Right atrium auricular region (tissue), 2 donors: ENCODE measurements around the gene MN1. TPM values are rescaled to one million over a fixed set of nuclear protein-coding genes. Genes with fewer than 3 reads are reported as not detected.

ENCODE experiments used
- DNase-seq: peaks from one replicate; pipeline ENCODE4 v3.0.0-alpha.2; 2019; ENCODE audit warnings: low spot score
- H3K27ac ChIP-seq, 2 donors: fragments of 200-600 bp; sonication (generic); 1 replicate in 1 of 2; 2 replicates in 1 of 2; pipeline ENCODE4 v1.5.1; 2016 to 2019
- H3K27me3 ChIP-seq, 2 donors: fragments of 200-600 bp; sonication (generic); one replicate each; pipeline versions ENCODE4 v1.5.1 to v1.6.0; 2017 to 2019
- H3K36me3 ChIP-seq: fragments of 200-600 bp; sonication (generic); one replicate; pipeline ENCODE4 v1.5.1; 2016
- H3K4me1 ChIP-seq, 2 donors: fragments of 200-600 bp; sonication (generic); one replicate each; pipeline versions ENCODE4 v1.5.1 to v1.6.0; 2017 to 2019
- H3K4me3 ChIP-seq, 2 donors: fragments of 200-600 bp; sonication (generic); 1 replicate in 1 of 2; 2 replicates in 1 of 2; pipeline ENCODE4 v1.5.1; 2017 to 2019; ENCODE audit warnings: mild to moderate bottlenecking in 1 of 2, moderate library complexity in 1 of 2
- H3K9me3 ChIP-seq, 2 donors: fragments of 200-600 bp; sonication (generic); one replicate each; pipeline ENCODE4 v1.5.1; 2019
- total RNA-seq, 2 donors: library from RNA; depleted of rRNA; stranded (reverse); fragments of >200 nt; gene quantifications; one replicate each; pipeline ENCODE4 v1.1.0, GENCODE V29; 2016
- TF ChIP-seq, protein P1 (sequence below), 2 donors: fragments of 200-600 bp; sonication (generic); IDR thresholded peaks; one replicate each; pipeline ENCODE4 v1.5.1; 2019; ENCODE audit warnings: antibody characterized with exemption in 2 of 2

Gene MN1
- total RNA-seq, 2 donors from 2014 or later, result 13.0 to 14.3 TPM

DNA sequence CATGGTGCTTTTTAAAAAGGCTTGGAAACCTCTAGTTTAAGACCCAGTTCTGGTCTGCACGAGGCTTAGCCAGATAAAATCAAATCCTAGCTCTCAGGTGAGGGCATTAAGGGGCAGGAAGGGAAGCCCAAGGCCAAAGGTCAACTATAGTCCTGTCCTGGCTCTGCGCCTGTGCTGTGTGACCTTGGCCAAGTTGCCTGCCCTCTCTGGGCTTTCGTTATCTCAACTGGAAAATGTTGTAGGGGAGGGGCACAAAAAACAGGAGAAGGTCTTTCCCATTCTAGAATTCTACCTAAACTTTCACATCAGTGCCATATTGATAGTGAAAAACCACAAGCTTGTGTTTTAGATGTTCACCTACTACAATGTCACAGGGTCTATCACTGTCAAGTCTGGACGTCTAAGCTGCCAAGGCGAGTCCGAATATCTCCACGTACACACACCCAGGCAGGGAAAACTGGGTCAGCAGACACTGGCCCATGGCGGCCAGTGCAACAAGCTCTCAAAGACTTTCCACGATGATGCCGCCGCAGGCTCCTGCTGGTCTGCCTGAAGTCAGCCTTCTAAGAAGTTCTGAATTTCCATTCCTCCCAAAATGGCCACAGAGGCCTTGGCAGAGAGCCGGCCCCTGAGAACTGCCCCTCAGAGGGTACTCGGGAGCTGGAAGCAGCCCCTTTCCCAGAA is 18.0 kb downstream of the MN1 start:
- no peaks in the 10 kb centered on the region for H3K27me3 ChIP-seq
- TF ChIP-seq, protein P1, sequence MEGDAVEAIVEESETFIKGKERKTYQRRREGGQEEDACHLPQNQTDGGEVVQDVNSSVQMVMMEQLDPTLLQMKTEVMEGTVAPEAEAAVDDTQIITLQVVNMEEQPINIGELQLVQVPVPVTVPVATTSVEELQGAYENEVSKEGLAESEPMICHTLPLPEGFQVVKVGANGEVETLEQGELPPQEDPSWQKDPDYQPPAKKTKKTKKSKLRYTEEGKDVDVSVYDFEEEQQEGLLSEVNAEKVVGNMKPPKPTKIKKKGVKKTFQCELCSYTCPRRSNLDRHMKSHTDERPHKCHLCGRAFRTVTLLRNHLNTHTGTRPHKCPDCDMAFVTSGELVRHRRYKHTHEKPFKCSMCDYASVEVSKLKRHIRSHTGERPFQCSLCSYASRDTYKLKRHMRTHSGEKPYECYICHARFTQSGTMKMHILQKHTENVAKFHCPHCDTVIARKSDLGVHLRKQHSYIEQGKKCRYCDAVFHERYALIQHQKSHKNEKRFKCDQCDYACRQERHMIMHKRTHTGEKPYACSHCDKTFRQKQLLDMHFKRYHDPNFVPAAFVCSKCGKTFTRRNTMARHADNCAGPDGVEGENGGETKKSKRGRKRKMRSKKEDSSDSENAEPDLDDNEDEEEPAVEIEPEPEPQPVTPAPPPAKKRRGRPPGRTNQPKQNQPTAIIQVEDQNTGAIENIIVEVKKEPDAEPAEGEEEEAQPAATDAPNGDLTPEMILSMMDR (IDR thresholded peaks at IDR 0.05), result no peak
- H3K36me3 ChIP-seq, result no peaks in the 10 kb centered on the region
- H3K27ac ChIP-seq, result peak overlapping the region; percentile 69 to 70
- no peak for DNase-seq
- peaks cover 0 to 43% of the 10 kb centered on the region in 2 donors for H3K4me1 ChIP-seq
- H3K4me3 ChIP-seq, result no peak overlapping the region
- H3K9me3 ChIP-seq, result peaks cover 0 to 7% of the 10 kb centered on the region in 2 donors

DNA sequence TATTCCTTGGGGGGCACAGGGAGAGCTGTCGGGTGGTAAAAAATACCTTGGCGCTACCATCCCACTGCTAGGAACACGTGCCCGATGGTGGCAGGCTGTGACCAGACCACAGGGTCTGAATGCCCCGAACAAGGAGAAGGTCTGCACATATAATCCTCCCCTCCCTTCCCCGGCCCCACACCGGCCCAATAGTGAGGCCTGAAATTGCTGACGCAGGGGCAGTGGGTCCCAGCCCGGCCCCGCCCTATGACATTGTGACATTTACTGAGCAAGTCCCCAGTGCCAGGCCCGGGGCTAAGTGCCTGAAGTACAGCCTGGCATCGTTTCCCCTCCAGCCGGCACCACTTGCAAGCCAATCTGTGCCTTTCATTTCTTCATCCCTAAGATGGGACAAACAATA is 19.5 kb downstream of the MN1 start:
- DNase-seq, result no peak
- Histone ChIP-seq H3K4me3 (no peak overlapping the region), H3K27me3 (no peaks in the 10 kb centered on the region), H3K27ac (peak overlapping the region; percentile 7 to 69), H3K36me3 (no peaks in the 10 kb centered on the region), H3K4me1 (peaks cover 0 to 46% of the 10 kb centered on the region in 2 donors), H3K9me3 (peaks cover 0 to 7% of the 10 kb centered on the region in 2 donors)
- TF ChIP-seq, protein P1 (IDR thresholded peaks at IDR 0.05), result no peak

- TF ChIP-seq, protein P1 (IDR thresholded peaks at IDR 0.05), result no peak
- Histone ChIP-seq H3K27ac (peak overlapping the region; percentile 65 to 69), H3K4me3 (no peak overlapping the region), H3K27me3 (no peaks in the 10 kb centered on the region), H3K36me3 (no peaks in the 10 kb centered on the region), H3K9me3 (peaks cover 0 to 7% of the 10 kb centered on the region in 2 donors), H3K4me1 (peaks cover 0 to 58% of the 10 kb centered on the region in 2 donors)
- peak; percentile 82 for DNase-seq
Observed at GRCh38 chr22:27780161-27780575, 21.4 kb downstream of the MN1 start.

GRCh38 chr22:27779643-27780042 is 21.9 kb downstream of the MN1 start:
- Histone ChIP-seq H3K27ac (peak overlapping the region; percentile 65 to 69), H3K4me1 (peaks cover 0 to 62% of the 10 kb centered on the region in 2 donors), H3K9me3 (peaks cover 0 to 7% of the 10 kb centered on the region in 2 donors), H3K4me3 (no peak overlapping the region), H3K36me3 (no peaks in the 10 kb centered on the region), H3K27me3 (no peaks in the 10 kb centered on the region)
- DNase-seq, result no peak
- TF ChIP-seq, protein P1 (IDR thresholded peaks at IDR 0.05), result no peak

GRCh38 chr22:27778294-27779090 is 23.1 kb downstream of the MN1 start:
- Histone ChIP-seq H3K9me3 (peaks cover 0 to 7% of the 10 kb centered on the region in 2 donors), H3K4me1 (peaks cover 0 to 53% of the 10 kb centered on the region in 2 donors), H3K4me3 (no peak overlapping the region), H3K36me3 (no peaks in the 10 kb centered on the region), H3K27me3 (no peaks in the 10 kb centered on the region), H3K27ac (peak overlapping the region; percentile 65 to 69)
- TF ChIP-seq, protein P1 (IDR thresholded peaks at IDR 0.05), result no peak
- no peak for DNase-seq
